Effector CD4-positive, alpha-beta T cell (primary cell): ENCODE measurements around the gene IMMT.

Experiments used
- DNase-seq: peaks from one replicate; pipeline ENCODE4 v3.0.0-alpha.2; 2020

IMMT gene

DNA sequence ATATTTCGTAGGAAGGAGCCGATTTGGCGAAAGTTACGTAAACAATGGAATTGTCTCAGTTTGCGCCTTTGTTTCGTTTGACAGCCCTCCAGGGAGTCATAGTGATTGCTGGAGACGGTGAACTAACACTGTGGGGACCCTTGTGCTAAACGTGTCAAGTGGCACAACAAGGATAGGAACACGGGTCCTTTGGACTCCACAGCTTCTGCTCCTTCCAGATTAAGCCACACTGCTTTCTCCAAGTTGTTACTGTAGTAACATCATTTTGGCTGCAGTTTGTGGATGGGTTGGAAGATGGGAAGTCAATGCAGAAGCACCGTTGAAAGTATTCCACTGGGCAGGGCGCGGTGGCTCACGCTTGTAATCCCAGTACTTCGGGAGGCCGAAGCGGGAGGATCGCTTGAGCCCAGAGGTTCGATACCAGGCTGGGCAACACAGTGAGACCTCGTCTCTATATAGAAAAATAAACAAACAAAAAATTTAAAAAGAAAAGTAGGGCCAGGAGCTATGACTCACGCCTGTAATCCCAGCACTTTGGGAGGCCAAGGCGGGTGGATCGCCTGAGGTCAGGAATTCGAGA, 636 bp upstream of the IMMT start:
- DNase-seq = no peak

DNA sequence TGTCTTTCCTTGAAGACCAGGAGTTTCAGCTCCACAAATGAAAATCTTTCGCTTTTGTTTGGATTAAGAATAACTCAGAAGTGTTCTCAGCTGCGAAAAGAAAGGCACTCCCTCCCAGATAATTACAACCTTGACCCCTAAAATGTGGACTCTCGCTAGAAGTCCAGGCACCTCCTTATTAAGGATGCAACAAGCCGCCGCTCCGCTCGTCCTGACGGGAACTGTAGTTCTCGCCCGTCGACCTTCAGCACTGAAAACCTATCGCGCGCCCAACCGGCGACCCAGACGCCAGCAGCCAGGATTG, 559 bp downstream of the IMMT start:
- no peak for DNase-seq

DNA sequence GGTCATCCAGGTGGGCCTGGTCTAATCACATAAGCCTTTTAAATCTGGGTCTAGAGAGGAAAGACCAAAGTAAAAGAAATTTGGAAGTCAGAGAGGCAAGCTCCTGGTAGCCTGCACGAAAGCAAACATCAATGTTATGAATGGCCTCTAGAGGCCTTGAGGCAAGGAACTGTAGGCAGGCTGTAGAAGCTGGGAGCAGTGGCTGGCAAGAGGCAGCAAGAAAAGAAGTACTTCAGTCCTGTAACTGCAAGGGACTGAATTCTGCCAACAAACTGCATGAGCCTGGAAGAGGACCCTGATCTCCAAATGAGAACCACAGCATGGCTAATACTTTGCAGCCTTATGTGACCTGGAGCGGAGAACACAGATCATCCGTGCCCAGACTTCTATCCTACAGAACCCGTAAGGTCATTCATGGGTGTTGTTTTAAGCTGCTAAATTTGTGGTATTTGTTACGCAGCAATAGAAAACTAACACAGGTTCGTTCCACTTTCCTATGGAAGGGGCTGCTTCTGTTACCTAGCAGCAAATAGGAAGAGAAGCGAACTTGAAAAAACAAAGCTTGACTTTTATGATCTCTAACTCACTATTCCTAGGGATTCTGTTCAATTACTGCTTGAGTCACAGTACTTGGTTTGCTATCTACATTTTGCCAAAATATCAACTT, 1.2 kb downstream of the IMMT start:
- no peak for DNase-seq

GRCh38 chr2:86189782-86190416, 5.4 kb downstream of the IMMT start:
- no peak for DNase-seq

GRCh38 chr2:86186431-86186830, 8.8 kb downstream of the IMMT start:
- no peak for DNase-seq

GRCh38 chr2:86185517-86186212, 9.6 kb downstream of the IMMT start:
- no peak for DNase-seq

- DNase-seq = no peak
Measured at GRCh38 chr2:86176597-86176996, 18.7 kb downstream of the IMMT start.

DNA sequence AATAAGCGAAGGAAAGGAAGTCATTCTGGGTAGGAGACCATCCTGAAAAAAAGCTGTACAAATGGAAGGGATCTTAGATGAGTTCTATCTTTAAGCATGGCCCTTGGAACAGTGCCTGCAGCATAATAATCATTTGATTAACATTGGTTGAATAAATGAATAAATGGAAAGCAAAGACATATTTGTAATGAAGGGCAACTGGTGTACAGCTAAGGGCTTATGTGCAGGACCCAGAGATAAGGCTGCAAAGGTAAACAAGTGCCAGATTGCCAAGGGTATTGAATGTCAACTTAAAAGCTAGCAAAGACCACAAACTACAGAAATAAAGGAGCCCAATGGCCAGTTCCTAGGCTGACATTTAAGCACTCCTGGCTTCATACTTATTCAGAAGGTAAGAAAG, 19.4 kb downstream of the IMMT start:
- DNase-seq = no peak

DNA sequence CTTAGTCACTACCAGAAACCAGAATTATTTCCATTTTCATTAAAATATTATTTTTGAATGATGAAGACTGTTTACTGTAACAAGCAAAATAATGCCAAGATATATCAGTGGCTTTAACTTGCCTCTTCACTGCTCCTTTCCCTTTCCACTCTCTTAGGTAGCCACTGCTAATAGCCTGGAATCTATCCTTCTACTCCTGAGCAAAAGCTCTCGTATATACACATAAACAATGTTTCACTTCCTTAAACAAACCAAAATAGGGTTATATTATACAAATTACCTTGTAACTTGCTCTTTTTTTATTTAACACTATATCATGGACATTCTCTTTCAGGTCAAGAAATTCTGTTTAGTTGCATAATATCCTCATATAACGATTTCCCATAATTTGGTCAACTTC, 20.8 kb downstream of the IMMT start:
- no peak for DNase-seq

DNA sequence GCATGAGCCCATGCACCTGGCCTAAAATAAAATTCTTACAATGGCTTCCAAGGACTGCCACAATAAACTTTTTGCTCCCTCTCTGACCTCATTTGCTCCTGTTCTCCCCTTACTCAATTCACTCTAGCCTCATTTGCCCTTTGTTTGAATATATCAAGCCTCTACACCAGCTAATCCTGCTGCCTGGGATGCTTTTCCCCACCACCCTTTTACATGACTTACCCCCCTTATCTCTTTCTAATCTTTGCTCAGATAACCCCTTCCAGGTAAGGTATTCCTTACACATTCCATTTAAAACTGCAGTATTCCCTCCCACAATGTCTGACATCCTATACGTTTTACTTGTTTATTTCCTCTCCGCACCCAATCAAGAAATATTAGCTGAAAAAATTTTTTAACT, 22.7 kb downstream of the IMMT start:
- no peak for DNase-seq

- no peak for DNase-seq
Measured at GRCh38 chr2:86171295-86171694, 24.0 kb downstream of the IMMT start.

- no peak for DNase-seq
Measured at GRCh38 chr2:86170449-86170848, 24.8 kb downstream of the IMMT start.

- no peak for DNase-seq
Measured at GRCh38 chr2:86160156-86160952, 34.9 kb downstream of the IMMT start.

DNA sequence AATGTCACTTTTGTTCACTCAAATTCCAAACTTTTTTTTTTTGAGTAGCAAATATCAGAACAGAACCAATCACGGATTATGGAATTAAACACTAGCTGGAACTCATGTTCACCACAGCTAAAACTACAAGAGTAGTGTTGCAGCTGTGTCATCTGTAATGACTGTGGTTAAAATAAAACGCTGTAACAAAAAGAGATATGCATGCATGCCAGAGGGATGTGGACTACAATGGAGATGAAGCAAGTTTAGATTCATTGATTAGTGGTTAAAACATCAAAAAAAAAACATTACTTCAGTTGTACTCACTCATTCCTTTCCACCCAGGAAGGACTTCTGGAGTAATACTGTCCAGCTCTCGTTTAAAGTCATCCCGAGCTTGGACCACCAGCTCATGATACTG, 37.0 kb downstream of the IMMT start:
- DNase-seq = no peak

GRCh38 chr2:86157009-86157556, 38.2 kb downstream of the IMMT start:
- DNase-seq = no peak

DNA sequence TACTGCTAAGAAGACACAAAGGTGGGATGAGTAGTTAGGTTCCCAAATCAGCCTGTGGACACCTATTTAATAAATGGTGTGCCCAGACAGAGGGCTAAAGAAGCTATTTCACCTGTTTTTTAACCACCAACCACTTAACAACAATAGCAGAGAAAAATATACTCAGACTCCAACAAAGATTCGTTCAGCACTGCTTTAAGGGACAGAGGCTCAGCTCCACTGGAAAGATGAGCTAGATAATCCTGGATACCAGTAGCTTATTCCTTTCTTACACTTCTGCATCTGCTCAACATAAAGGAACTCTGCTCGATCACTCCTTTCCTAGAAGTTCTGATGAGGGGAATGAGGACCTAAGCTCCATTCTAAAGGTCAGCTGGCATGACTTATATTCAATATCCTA, 44.8 kb downstream of the IMMT start:
- no peak for DNase-seq

- no peak for DNase-seq
Measured at GRCh38 chr2:86147793-86148192, 47.5 kb downstream of the IMMT start.

GRCh38 chr2:86143926-86144685, 51.2 kb downstream of the IMMT start:
- no peak for DNase-seq

GRCh38 chr2:86143307-86143706, 52.0 kb downstream of the IMMT start:
- no peak for DNase-seq

DNA sequence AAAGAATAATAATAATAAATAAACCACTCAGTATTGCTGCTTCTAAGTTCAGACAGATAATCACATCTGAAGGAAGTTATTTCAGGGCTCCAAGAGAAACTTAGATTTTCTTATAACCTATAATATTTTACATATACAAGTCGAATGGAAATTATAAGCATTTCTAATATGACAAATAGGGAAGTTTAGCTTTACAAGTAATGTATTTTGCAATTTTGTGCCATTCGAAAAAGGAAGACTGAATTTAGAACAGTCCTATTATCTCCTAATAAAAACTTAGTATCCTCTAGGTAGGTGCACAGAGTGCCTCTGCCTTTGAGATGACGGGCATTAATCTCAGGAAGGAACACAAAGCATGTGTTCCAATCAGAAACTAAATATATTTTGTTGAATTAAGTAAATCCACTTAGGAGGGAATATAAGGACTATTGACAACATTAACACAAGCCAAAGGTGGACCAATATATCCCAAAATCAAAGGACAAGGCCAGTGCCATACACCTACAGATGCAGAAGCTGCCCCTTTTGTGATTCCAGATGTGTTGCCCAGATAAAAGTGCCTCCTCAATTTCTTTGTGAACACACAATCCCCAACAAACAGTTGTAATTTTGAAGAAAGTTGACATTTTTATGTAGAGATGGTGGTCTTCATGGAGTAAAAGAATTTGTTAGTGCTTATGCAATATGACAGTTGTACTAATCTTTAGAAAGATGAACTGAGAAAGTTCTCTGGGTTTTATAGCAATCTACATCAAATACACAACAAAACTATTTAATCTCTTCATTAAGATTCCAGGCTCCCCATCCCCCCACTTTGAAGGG, 52.6 kb downstream of the IMMT start:
- no peak for DNase-seq

DNA sequence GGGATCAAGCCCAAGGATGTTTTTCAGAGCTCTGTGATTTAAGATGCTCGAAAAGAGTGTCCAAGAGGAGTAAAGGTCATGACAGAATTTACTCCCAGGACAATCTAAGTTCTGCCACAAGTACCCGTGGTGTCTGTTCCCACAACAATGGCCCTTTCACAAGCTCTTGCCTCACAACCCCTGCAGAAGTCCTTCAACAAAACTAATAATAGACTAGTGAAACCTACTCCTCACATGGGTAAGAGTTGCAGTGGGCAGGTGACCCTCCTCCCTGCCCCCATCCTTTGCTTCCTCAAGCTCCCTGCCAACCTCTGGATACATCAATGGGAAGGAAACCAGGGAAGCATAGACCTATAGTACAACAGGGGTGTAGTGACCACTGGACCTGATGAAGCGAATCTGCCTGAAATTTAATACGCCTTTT, 54.3 kb downstream of the IMMT start:
- no peak for DNase-seq
